ENCODE data around the gene FAR1.

Gene FAR1

DNA sequence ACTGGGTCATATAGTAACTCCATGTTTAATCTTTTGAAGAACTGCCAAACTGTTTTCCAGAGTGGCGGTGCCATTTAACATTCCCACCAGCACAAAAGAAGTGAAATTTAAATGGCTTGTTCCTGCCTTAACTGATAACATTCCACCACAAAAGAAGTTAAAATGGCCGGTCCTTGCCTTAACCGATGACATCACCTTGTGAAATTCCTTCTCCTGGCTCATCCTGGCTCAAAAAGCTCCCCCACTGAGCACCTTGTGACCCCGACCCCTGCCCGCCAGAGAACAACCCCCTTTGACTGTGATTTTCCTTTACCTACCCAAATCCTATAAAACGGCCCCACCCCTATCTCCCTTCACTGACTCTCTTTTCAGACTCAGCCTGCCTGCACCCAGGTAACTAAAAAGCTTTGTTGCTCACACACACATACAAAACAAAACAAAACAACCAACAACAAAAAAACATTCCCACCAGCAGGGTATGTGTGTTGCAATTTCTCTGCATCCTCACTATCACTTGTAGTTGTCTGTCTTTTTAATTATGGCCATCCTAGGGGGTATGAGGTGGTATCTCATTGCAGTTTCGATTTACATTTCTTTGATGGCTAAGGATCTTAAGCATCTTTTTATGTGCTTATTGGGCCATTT lies 109.0 kb downstream of the FAR1 start:
- no peak for DNase-seq (ENCODE audit: low spot score)

GRCh38 chr11:13778345-13778744 lies 109.9 kb downstream of the FAR1 start:
- no peak for DNase-seq (ENCODE audit: low spot score)

- no peak for DNase-seq (ENCODE audit: low spot score)
Measured at GRCh38 chr11:13781153-13781552, 112.7 kb downstream of the FAR1 start.
